Ishikawa (cell line): ENCODE measurements around the gene BRMS1L.

Experiments used
- CEBPB ChIP-seq: IDR thresholded peaks from 2 replicates; pipeline ENCODE4 v1.6.1; 2012
- CREB1 ChIP-seq: IDR thresholded peaks from 2 replicates; pipeline ENCODE4 v1.6.1; 2012; ENCODE audit warnings: low read depth
- EGR1 ChIP-seq: IDR thresholded peaks from 2 replicates; pipeline ENCODE4 v1.6.1; 2012
- EP300 ChIP-seq: IDR thresholded peaks from 2 replicates; pipeline ENCODE4 v1.6.1; 2012; ENCODE audit warnings: borderline replicate concordance
- FOXM1 ChIP-seq: IDR thresholded peaks from 2 replicates; pipeline ENCODE4 v1.6.1; 2012; ENCODE audit warnings: low read depth, borderline replicate concordance
- MAX ChIP-seq: IDR thresholded peaks from 2 replicates; pipeline ENCODE4 v1.6.1; 2012
- NFIC ChIP-seq: IDR thresholded peaks from 2 replicates; pipeline ENCODE4 v1.6.1; 2012
- REST ChIP-seq: IDR thresholded peaks from 2 replicates; pipeline ENCODE4 v1.6.1; 2012; ENCODE audit warnings: low read depth, mild to moderate bottlenecking
- TAF1 ChIP-seq: IDR thresholded peaks from 2 replicates; pipeline ENCODE4 v1.6.1; 2012; ENCODE audit warnings: low read depth, mild to moderate bottlenecking
- TCF12 ChIP-seq: IDR thresholded peaks from 2 replicates; pipeline ENCODE4 v1.6.1; 2012; ENCODE audit warnings: low read depth
- TEAD4 ChIP-seq: IDR thresholded peaks from 2 replicates; pipeline ENCODE4 v1.6.1; 2012
- USF1 ChIP-seq: IDR thresholded peaks from 2 replicates; pipeline ENCODE4 v1.6.1; 2012
- YY1 ChIP-seq: IDR thresholded peaks from 2 replicates; pipeline ENCODE4 v1.6.1; 2012; ENCODE audit warnings: low read depth

- no peak for TF ChIP-seq USF1
- no peak for TF ChIP-seq EGR1
- TF ChIP-seq EP300 = no peak
- no peak for TF ChIP-seq REST
- TF ChIP-seq NFIC = no peak
- no peak for TF ChIP-seq CEBPB
- no peak for TF ChIP-seq TAF1
- TF ChIP-seq CREB1 = no peak
- no peak for TF ChIP-seq FOXM1
- no peak for TF ChIP-seq YY1
- no peak for TF ChIP-seq TEAD4
- no peak for TF ChIP-seq MAX
- TF ChIP-seq TCF12 = no peak
Measured at GRCh38 chr14:35821564-35822411, 4.3 kb upstream of the BRMS1L start.
